Dendritic cell treated with granulocyte-macrophage colony-stimulating factor and Interleukin-4, amounts not matched to agents 40 ng/mL and 50 ng/mL, for 4 days (primary cell): ENCODE data around the gene BRD1.

Source experiments
- H3K27ac Mint-ChIP-seq: one replicate; pipeline ENCODE4 v1.8.0; 2022; ENCODE audit warnings: mild to moderate bottlenecking, mixed read lengths
- H3K27me3 Mint-ChIP-seq: one replicate; pipeline ENCODE4 v1.8.0; 2022; ENCODE audit warnings: mild to moderate bottlenecking, mixed read lengths
- H3K36me3 Mint-ChIP-seq: one replicate; pipeline ENCODE4 v1.8.0; 2022; ENCODE audit warnings: low read depth, mixed read lengths
- H3K4me1 Mint-ChIP-seq: one replicate; pipeline ENCODE4 v1.8.0; 2022; ENCODE audit warnings: low read depth, mixed read lengths
- H3K4me3 Mint-ChIP-seq: one replicate; pipeline ENCODE4 v1.8.0; 2022; ENCODE audit warnings: mild to moderate bottlenecking, moderate library complexity, mixed read lengths
- H3K9me3 Mint-ChIP-seq: one replicate; pipeline ENCODE4 v1.8.0; 2022; ENCODE audit warnings: mixed read lengths
- intact Hi-C: fragments of 100-400 bp; cut with micrococcal nuclease; formaldehyde crosslinking; loops from one replicate; pipeline ENCODE4 v1.15.0; 2022

The BRD1 gene

DNA sequence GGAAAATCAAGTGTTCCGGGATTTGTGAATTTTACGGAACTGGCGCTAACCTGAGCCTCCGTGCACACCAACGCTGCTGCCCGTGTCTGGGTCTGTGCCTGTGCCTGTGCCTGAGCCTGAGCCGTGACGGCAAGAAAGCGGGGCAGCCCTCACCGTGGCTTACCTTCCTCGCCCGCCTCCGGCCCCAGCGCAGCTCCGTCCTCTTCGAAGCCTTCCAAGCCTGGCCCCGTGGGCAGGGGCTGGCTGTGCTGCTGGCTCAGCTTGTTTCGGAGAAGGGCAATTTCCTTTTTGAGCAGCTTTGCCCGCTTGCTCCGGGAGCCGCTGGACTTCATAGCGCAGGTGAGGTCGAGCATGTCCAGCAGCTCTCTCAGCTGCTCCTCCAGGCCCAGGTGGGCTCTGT lies 33.8 kb downstream of the BRD1 start:
- peaks cover 98% of the 10 kb centered on the region for H3K36me3 Mint-ChIP-seq
- no peak overlapping the region for H3K27ac Mint-ChIP-seq
- H3K4me1 Mint-ChIP-seq, result peaks cover 30% of the 10 kb centered on the region
- H3K4me3 Mint-ChIP-seq, result no peak overlapping the region
- H3K27me3 Mint-ChIP-seq, result no peaks in the 10 kb centered on the region
- H3K9me3 Mint-ChIP-seq, result no peaks in the 10 kb centered on the region
- intact Hi-C loops, result no loop called here

DNA sequence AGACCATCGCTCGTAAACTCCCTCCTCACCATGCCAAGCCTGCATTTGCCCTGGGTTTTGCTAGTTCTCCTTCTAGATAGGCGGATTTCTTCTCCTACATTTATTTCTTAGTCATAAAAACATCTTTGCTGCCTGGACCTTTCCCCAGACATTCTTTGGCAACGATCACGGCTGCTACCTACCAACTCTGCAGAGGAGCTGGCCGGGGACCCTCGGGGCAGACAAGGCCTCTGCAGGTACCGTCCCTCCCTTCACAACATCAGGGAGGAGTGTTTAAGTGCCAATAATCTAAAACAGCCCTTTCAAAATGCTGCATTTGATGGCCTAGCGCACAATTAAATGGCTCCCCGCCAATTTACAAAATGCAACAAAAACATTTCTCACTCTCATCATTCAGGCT lies 34.4 kb downstream of the BRD1 start:
- Mint-ChIP-seq H3K27me3 (no peaks in the 10 kb centered on the region), H3K9me3 (no peaks in the 10 kb centered on the region), H3K4me3 (no peak overlapping the region), H3K36me3 (peaks cover 94% of the 10 kb centered on the region), H3K27ac (no peak overlapping the region), H3K4me1 (peaks cover 36% of the 10 kb centered on the region)
- intact Hi-C loops, result no loop called here

DNA sequence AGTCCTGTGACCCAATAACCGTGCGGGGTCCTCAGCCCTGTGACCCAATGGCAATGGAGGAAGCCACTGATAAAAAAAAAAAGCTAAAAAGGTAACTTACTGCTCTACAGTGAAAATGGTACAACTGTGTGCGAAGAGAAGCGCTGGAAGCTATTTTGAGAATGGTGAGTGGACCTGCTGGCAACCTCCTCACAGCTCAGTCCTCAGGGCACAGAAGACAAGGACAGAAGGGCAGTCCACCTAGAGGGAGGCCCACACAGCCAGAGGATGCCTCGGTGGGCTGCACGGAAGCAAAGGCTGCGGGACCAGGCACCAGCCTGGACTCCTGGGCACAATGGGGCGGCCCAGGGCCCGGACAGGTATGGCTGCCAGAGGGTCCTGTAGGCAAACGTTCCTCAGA lies 35.6 kb downstream of the BRD1 start:
- Mint-ChIP-seq H3K4me1 (peaks cover 41% of the 10 kb centered on the region), H3K27me3 (no peaks in the 10 kb centered on the region), H3K27ac (no peak overlapping the region), H3K4me3 (no peak overlapping the region), H3K36me3 (peaks cover 94% of the 10 kb centered on the region), H3K9me3 (no peaks in the 10 kb centered on the region)
- intact Hi-C loops, result no loop called here

DNA sequence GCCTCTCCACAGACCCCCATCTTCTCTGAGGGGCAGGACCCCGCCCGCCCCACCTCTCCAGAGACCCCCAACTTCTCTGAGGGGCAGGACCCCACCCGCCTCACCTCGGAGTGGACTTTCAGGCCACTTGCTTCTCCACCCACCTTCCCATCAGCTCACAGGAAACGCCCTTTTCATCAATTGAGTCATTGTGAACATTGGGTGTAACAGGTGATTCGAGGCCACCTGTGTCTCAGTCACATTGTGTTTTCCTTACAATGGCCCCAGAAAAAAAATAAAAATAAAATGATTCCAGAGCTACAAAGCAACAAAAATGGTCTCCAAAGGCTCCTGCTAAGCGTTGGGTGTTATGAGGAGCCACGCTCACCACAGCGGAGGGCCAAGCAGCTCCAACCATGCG lies 36.0 kb downstream of the BRD1 start:
- Mint-ChIP-seq H3K36me3 (peaks cover 94% of the 10 kb centered on the region), H3K27ac (no peak overlapping the region), H3K4me3 (no peak overlapping the region), H3K9me3 (no peaks in the 10 kb centered on the region), H3K27me3 (no peaks in the 10 kb centered on the region), H3K4me1 (peaks cover 41% of the 10 kb centered on the region)
- intact Hi-C loops, result no loop called here

DNA sequence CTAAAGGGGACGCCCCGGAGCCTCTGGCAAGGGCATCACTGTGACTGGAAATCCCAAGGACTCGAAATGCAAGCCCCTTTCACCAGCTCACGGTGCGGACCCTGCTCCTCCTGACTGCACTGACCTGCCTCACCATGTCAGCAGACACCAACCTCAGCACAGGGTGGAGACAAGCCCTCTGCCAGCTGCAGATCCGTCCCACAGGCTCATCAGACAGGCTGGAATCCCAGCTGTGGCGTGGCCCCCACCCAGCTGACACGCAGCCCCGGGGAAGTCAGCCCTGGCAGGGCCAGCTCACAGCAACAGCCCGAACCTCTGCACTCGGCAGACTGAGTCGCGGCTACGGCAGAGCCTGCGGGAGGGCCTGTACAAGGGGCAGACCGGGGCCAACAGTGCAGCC lies 36.8 kb downstream of the BRD1 start:
- H3K4me1 Mint-ChIP-seq, result peaks cover 41% of the 10 kb centered on the region
- peaks cover 94% of the 10 kb centered on the region for H3K36me3 Mint-ChIP-seq

DNA sequence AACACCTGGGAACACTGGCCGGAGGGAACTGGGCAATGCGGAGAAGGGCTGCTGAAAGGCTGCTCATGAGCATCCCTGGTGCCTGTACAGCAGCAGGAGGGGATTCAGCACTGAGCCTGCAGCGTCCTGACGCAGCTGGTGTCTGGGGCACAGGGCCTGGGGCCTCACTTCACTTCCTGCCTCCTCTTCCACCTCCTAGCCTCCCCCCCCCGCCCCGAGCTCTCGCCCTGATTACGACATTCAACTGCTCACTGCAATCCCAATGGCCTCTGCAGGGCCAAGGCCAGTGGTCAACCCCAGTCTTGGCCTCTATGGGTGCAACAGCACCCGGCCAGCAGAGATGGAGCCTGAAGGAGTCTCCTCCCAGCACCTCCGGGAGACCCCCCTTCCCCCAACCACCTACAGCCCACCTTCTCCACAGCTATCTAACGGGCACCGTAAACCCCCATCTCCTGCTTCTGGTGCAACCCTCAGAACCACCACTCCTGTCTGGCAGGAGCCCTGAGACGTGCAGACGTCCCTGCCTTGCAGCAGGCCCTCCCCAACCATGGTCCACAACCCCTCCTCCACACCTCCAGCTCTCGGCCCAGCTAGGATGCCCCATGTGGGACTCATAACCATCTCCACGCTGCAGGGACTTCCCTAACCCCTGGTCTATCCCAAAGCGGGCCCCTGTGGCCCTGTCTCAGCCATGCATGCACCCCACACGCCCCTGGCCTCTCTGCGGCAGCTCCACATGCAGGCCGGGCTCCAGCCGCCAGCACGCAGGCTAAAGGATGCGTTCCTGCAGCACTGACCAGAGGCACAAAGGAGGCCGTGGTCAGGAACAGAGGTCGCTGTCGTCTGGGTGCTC lies 38.2 kb downstream of the BRD1 start:
- peak overlapping the region; percentile 57 for H3K4me3 Mint-ChIP-seq
- peaks cover 41% of the 10 kb centered on the region for H3K4me1 Mint-ChIP-seq
- no peaks in the 10 kb centered on the region for H3K9me3 Mint-ChIP-seq
- H3K36me3 Mint-ChIP-seq, result peaks cover 94% of the 10 kb centered on the region
- no peaks in the 10 kb centered on the region for H3K27me3 Mint-ChIP-seq
- intact Hi-C loops, result no loop called here
- peak overlapping the region; percentile 72 for H3K27ac Mint-ChIP-seq

More for the DNA sequence above, 36.8 kb downstream of the BRD1 start:
- Mint-ChIP-seq H3K27ac (peak overlapping the region; percentile 72), H3K9me3 (no peaks in the 10 kb centered on the region), H3K27me3 (no peaks in the 10 kb centered on the region), H3K4me3 (no peak overlapping the region)
- intact Hi-C loops, result no loop called here

DNA sequence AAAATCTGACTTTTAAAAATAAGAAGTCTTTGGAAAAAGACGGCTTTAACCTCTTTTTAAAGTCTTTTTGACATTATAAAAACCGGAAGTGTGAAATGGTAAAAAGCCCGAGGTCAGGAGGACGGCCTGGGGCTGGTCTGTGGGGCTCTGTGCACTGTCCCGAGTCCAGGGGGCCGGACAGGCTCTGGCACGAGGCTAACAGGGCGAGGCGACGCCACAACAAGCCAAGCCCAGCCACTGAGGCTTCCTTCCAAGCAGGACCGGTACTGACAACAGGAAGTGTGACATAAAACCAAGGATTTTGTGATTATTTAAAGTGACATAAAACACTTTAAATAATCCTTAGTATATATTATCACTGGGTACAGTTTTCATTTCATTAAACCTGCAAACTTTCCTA lies 39.2 kb downstream of the BRD1 start:
- peaks cover 41% of the 10 kb centered on the region for H3K4me1 Mint-ChIP-seq
- no peak overlapping the region for H3K4me3 Mint-ChIP-seq
- no peaks in the 10 kb centered on the region for H3K9me3 Mint-ChIP-seq
- peaks cover 94% of the 10 kb centered on the region for H3K36me3 Mint-ChIP-seq
- peak overlapping the region; percentile 72 for H3K27ac Mint-ChIP-seq
- intact Hi-C loops, result no loop called here
- no peaks in the 10 kb centered on the region for H3K27me3 Mint-ChIP-seq

DNA sequence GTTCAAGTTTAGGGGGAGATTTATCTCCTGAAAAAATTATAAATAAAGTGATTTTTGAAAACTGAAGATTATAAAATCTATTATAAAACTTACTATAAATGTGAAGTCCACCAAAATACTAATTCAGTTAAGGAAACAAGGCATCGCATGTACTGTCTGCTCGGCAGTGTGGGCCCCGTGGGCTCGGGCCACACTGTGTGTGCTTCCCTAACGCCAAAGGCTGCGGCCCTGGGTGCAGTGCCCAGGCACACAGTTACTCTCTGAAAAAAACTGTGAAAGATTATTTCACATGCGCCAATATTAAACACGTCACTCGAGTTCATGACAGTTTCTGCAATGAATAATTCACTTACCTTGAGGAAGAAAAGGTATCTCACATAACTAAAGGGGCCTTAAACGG lies 39.8 kb downstream of the BRD1 start:
- intact Hi-C loops, result no loop called here
- Mint-ChIP-seq H3K27ac (peak overlapping the region; percentile 72), H3K36me3 (peaks cover 94% of the 10 kb centered on the region), H3K4me3 (no peak overlapping the region), H3K9me3 (no peaks in the 10 kb centered on the region), H3K4me1 (peaks cover 41% of the 10 kb centered on the region), H3K27me3 (no peaks in the 10 kb centered on the region)

DNA sequence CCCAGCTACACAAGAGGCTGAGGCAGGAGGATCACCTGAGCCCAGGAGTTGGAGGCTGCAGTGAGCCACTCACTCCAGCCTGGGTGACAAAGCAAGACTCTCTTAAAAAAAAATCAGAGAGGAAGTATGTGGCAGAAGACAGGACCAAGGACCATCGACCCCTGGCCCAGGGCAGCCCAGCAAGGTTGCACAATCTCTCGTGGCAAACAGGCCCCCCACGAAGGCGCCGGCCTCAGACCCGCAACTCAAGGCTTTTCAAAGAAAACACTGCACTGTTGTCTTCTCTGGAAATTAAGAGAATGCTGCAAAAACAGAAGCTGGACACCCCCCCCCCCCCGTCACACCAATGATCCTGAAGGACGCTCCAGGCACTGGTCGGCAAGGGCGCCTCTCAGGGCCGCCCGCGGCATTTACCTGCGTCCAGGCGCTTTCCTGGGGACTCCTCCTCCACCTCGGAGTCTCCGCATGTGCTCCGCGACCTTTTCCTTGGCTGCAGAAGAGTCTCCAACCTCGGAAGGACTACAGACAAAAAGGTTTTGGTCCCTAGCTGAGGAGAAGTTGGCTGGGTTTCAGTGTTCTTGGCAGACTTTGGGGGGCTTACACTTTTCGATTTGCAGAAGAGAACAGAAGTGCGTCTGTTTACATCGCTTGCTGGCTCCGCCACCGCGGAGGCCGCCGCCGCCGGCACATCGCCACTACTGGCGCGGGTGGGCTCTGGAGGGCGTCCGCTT lies 40.5 kb downstream of the BRD1 start:
- intact Hi-C loops, result no loop called here
- Mint-ChIP-seq H3K4me3 (no peak overlapping the region), H3K27me3 (no peaks in the 10 kb centered on the region), H3K27ac (no peak overlapping the region), H3K4me1 (peaks cover 41% of the 10 kb centered on the region), H3K9me3 (no peaks in the 10 kb centered on the region), H3K36me3 (peaks cover 94% of the 10 kb centered on the region)

DNA sequence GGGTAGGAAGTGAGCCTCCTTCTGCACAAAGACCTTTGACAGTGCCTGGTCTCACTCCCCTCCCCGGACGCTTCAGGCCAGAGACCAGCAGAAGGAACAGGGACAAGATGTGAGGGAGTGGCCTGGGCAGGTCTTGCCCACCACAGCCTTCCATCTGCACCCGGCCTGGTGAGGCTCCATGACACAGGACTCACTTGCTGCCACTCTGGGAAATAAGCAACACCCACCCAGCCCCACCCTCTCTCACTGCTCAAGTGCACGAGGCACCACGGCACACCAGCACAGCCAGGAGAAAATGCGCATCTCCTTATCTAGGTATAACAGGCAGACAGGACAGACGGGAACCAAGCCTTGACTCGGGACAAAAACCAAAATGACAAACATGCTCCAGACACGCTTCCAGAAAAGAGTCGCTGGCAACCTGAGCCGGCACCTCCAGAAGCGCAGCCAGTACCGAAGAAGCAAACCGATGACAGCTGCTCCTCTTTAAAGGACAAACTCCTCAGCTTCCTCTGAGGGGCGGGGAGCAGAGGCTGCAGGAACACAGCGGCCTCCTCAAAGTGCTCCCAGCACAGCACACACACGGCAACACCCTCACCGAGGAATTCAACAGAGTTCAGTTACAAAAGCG lies 41.7 kb downstream of the BRD1 start:
- Mint-ChIP-seq H3K27me3 (no peaks in the 10 kb centered on the region), H3K9me3 (no peaks in the 10 kb centered on the region), H3K4me1 (peaks cover 35% of the 10 kb centered on the region), H3K4me3 (no peak overlapping the region), H3K27ac (peak overlapping the region; percentile 30), H3K36me3 (peaks cover 94% of the 10 kb centered on the region)
- intact Hi-C loops, result no loop called here

DNA sequence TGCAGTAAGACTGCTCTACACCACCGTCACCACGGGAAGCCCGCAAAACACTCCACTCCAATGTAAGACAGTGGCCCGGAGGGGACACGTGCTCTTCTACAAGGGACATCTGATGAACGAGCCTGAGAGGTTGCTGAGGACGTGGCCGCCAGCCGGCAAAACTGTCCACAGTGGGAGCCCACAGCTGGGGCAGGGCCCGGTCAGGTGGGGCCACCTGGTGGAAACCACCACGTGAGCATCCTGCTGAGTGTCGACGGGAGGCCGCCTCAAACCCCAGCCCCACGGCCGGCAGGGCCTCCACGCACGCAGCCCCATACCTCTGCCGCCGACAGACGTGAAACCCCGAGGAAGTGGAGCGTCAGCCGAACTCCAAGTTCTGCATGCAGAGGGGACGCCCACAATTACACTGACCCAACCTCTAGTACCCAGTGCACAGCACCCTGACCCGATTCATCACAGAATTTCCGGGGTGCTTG lies 42.6 kb downstream of the BRD1 start:
- H3K4me1 Mint-ChIP-seq, result peaks cover 35% of the 10 kb centered on the region

DNA sequence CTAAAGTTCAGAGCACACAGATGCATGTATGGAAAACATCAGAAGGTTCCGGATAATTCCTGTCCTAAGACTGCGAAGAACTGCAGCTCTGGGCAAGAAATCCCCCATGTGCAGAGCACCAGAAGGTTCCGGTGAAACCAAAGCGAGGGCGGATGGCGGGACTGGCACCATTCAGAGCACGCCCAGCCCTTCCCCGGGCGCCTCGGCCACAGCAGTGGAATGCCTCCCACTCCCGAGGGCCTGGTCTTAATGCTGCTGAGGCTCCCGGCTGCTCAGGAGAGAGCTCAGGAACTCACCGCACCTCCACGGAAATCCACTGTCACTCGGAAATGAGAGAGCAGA lies 43.1 kb downstream of the BRD1 start:
- Mint-ChIP-seq H3K4me1 (peaks cover 34% of the 10 kb centered on the region), H3K27me3 (no peaks in the 10 kb centered on the region), H3K4me3 (no peak overlapping the region), H3K9me3 (no peaks in the 10 kb centered on the region), H3K27ac (no peak overlapping the region), H3K36me3 (peaks cover 94% of the 10 kb centered on the region)
- intact Hi-C loops, result no loop called here

More for the DNA sequence above, 42.6 kb downstream of the BRD1 start:
- Mint-ChIP-seq H3K27ac (no peak overlapping the region), H3K9me3 (no peaks in the 10 kb centered on the region), H3K27me3 (no peaks in the 10 kb centered on the region), H3K4me3 (no peak overlapping the region), H3K36me3 (peaks cover 94% of the 10 kb centered on the region)
- intact Hi-C loops, result no loop called here

DNA sequence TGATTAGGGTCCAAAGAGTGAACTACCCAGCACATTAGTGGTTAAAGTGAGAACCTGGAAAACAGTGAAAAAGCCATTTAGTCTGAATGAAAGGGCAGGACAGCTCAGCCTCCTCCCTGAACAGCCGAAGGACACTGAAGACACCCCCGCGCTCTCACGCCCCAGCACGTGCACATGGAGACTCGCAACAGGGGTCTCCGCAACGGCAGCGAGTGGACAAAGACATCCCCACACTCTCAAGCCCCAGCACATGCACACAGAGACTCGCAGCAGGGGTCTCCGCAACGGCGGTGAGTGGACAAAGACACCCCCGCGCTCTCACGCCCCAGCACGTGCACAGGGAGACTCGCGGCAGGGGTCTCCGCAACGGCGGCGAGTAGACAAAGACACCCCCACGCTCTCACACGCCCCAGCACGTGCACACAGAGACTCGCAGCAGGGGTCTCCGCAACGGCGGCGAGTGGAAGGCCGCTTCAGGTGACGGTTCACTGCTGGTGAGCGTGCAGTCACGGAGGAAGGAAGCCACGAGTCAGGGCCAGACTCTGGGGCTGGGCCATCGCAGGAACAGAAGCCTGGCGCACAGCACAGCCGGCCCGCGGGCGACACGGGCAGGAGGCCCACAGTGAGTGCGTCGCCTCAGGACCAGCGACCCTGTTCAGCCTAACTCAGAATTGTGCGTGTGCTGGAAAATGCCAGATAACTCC lies 43.6 kb downstream of the BRD1 start:
- intact Hi-C loops, result no loop called here
- Mint-ChIP-seq H3K27ac (no peak overlapping the region), H3K4me1 (peaks cover 28% of the 10 kb centered on the region), H3K4me3 (no peak overlapping the region), H3K9me3 (no peaks in the 10 kb centered on the region), H3K27me3 (no peaks in the 10 kb centered on the region), H3K36me3 (peaks cover 94% of the 10 kb centered on the region)
